ENCODE data around the gene RBFOX1.

DNA sequence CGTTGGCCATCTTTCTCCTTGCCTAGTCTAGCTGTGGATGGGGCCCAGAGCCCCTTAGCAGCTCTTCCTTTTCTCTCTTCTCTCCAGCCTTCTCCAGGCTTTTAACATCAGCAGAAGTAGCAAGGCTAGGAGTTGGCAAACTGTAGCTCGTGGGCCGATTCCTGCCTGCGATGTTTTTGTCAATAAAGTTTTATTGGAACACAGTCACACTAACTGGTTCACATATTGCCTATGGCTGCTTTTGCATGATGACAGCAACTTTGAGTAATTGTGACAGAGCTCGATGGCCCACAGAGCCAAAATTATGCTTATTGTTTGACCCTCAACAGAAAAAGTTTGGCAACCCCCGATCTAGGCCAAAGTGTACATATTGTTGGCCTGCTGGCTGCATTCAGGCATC is 199.9 kb downstream of the RBFOX1 start:
- TF ChIP-seq, protein P1, sequence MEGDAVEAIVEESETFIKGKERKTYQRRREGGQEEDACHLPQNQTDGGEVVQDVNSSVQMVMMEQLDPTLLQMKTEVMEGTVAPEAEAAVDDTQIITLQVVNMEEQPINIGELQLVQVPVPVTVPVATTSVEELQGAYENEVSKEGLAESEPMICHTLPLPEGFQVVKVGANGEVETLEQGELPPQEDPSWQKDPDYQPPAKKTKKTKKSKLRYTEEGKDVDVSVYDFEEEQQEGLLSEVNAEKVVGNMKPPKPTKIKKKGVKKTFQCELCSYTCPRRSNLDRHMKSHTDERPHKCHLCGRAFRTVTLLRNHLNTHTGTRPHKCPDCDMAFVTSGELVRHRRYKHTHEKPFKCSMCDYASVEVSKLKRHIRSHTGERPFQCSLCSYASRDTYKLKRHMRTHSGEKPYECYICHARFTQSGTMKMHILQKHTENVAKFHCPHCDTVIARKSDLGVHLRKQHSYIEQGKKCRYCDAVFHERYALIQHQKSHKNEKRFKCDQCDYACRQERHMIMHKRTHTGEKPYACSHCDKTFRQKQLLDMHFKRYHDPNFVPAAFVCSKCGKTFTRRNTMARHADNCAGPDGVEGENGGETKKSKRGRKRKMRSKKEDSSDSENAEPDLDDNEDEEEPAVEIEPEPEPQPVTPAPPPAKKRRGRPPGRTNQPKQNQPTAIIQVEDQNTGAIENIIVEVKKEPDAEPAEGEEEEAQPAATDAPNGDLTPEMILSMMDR (IDR thresholded peaks at IDR 0.05; ENCODE audit: insufficient read depth, low read depth, low read length) = no peak
- TF ChIP-seq EZH2 (IDR thresholded peaks at IDR 0.05; ENCODE audit: insufficient read depth, low read length) = no peak
